HepG2 (cell line): Measurements from ENCODE around the gene TUBB4B. TPM values are rescaled to one million over a fixed set of nuclear protein-coding genes. Genes with fewer than 3 reads are reported as not detected.

Experiments
- ATAC-seq: fragments of 200-7000 bp; cut with Tn5 transposase; 3 replicates; pipeline ENCODE4 v1.9.1; 2020; ENCODE audit warnings: mild to moderate bottlenecking, moderate library complexity
- BruUV-seq: library from RNA; stranded (reverse); fragments of 400-500 nt; replicated peaks from 2 replicates; lab custom pipeline; 2021; lab: Mats Ljungman, UMichigan
- CTCF ChIA-PET: fragments of 300-600 bp; formaldehyde crosslinking; extraction: SDS; loops from one replicate; lab custom pipeline; 2021; ENCODE audit warnings: low total read pairs, inconsistent platforms, low intra/inter-chr PET ratio; lab: Yijun Ruan, JAX
- POLR2A ChIA-PET: fragments of 350-600 bp; sonication (Branson Sonifier 250); formaldehyde crosslinking; loops from one replicate; lab custom pipeline; 2020; ENCODE audit warnings: antibody characterized with exemption, inconsistent platforms; lab: Yijun Ruan, JAX
- DNase-seq: peaks from one replicate; pipeline ENCODE4 v3.0.0-alpha.2; 2015; ENCODE audit warnings: low spot score
- FAIRE-seq: peaks from 3 replicates; lab custom pipeline; 2011; peaks lifted over from hg19 to GRCh38; lab: Jason Lieb, UNC
- H2AFZ ChIP-seq: one replicate; pipeline ENCODE4 v1.6.1; 2011; ENCODE audit warnings: low read length, inconsistent platforms
- H3K27ac ChIP-seq: fragments of 300-600 bp; 3 replicates; pipeline ENCODE4 v1.8.0; 2011; ENCODE audit warnings: mixed run types, mild to moderate bottlenecking, mixed read lengths, low read length, inconsistent platforms; ENCODE audit not compliant: insufficient read depth; ENCODE audit errors: extremely low read length
- H3K27me3 ChIP-seq, 2 experiments: fragments of 200-600 bp in 1 of 2; 2 replicates in 1 of 2; 3 replicates in 1 of 2; pipeline versions ENCODE4 v1.6.0 to v1.8.0; 2011; ENCODE audit warnings: low read length in 2 of 2, mild to moderate bottlenecking in 2 of 2, moderate library complexity in 2 of 2, inconsistent platforms in 1 of 2; ENCODE audit not compliant: insufficient read depth in 2 of 2, control insufficient read depth in 1 of 2
- H3K36me3 ChIP-seq, 2 experiments: fragments of 200-600 bp in 1 of 2; replicated peaks in 1 of 2; 2 replicates in 1 of 2; 3 replicates in 1 of 2; pipeline versions ENCODE4 v1.5.1 to v1.8.0; 2011; ENCODE audit warnings: low read length in 2 of 2, inconsistent platforms in 1 of 2; ENCODE audit not compliant: insufficient read depth in 2 of 2, control insufficient read depth in 1 of 2
- H3K4me1 ChIP-seq: 2 replicates; pipeline ENCODE4 v1.5.1; 2012; ENCODE audit warnings: low read length, inconsistent platforms; ENCODE audit not compliant: insufficient read depth
- H3K4me2 ChIP-seq: 2 replicates; pipeline ENCODE4 v1.6.0; 2011; ENCODE audit warnings: low read depth, low read length, inconsistent platforms
- H3K4me3 ChIP-seq, 3 experiments: fragments of 200-600 bp in 1 of 3; sonication (generic), shearing (Covaris generic) in 1 of 3; replicated peaks in 1 of 3; 2 replicates each; pipeline ENCODE4 v1.5.1; 2011 to 2016; ENCODE audit warnings: low read length in 3 of 3, inconsistent platforms in 2 of 3, low read depth in 2 of 3, mild to moderate bottlenecking in 2 of 3, control low read depth in 1 of 3, mixed read lengths in 1 of 3; ENCODE audit not compliant: insufficient read depth in 1 of 3
- H3K79me2 ChIP-seq: one replicate; pipeline ENCODE4 v1.6.1; 2011; ENCODE audit warnings: low read length, inconsistent platforms; ENCODE audit not compliant: insufficient read depth
- H3K9ac ChIP-seq: 2 replicates; pipeline ENCODE4 v1.6.0; 2011; ENCODE audit warnings: mild to moderate bottlenecking, low read depth, low read length, inconsistent platforms; ENCODE audit not compliant: insufficient read depth
- H3K9me3 ChIP-seq: 2 replicates; pipeline ENCODE4 v1.5.1; 2012; ENCODE audit warnings: mild to moderate bottlenecking, low read length
- H4K20me1 ChIP-seq: 2 replicates; pipeline ENCODE4 v1.6.0; 2011; ENCODE audit warnings: inconsistent platforms, mild to moderate bottlenecking, low read length, moderate library complexity; ENCODE audit not compliant: insufficient read depth
- ATF7 ChIP-seq, 2 experiments: fragments of 450-650 bp in 1 of 2; sonication (generic) in 1 of 2; formaldehyde crosslinking in 1 of 2; IDR thresholded peaks; 2 replicates each; pipeline versions ENCODE4 v1.4.0 to v1.6.1; 2016 to 2020; ENCODE audit warnings: antibody characterized with exemption in 1 of 2, mild to moderate bottlenecking in 1 of 2, missing genetic modification reagents in 1 of 2
- BRD4 ChIP-seq: sonication (generic); formaldehyde crosslinking; IDR thresholded peaks from 2 replicates; pipeline ENCODE4 v1.4.0; 2020; ENCODE audit warnings: missing genetic modification reagents
- FOXP1 ChIP-seq, 2 experiments: fragments of 450-650 bp in 1 of 2; IDR thresholded peaks; 2 replicates each; pipeline ENCODE4 v1.6.1; 2017 to 2018; ENCODE audit warnings: antibody characterized with exemption in 1 of 2
- KMT2A ChIP-seq: sonication (generic); formaldehyde crosslinking; IDR thresholded peaks from 2 replicates; pipeline ENCODE4 v1.4.0; 2020; ENCODE audit warnings: missing genetic modification reagents
- MTA1 ChIP-seq: sonication (generic); formaldehyde crosslinking; IDR thresholded peaks from 2 replicates; pipeline ENCODE4 v1.4.0; 2020; ENCODE audit warnings: missing genetic modification reagents, mild to moderate bottlenecking, borderline replicate concordance
- POLR2G ChIP-seq: fragments of 200-400 bp; formaldehyde crosslinking; IDR thresholded peaks from 2 replicates; pipeline ENCODE4 v1.6.1; 2018; ENCODE audit warnings: mild to moderate bottlenecking, low read depth, low read length, moderate library complexity
- PRPF4 ChIP-seq: fragments of 200-400 bp; formaldehyde crosslinking; IDR thresholded peaks from 2 replicates; pipeline ENCODE4 v1.6.1; 2016; ENCODE audit warnings: low read length, low read depth; ENCODE audit not compliant: poor library complexity, severe bottlenecking
- RARA ChIP-seq: IDR thresholded peaks from 2 replicates; pipeline ENCODE4 v1.6.1; 2016; ENCODE audit warnings: missing genetic modification reagents, missing compliant biosample characterization
- RXRA ChIP-seq: sonication (generic); formaldehyde crosslinking; IDR thresholded peaks from 2 replicates; pipeline ENCODE4 v1.5.1; 2020; ENCODE audit warnings: missing genetic modification reagents
- SNAI1 ChIP-seq: sonication (generic); formaldehyde crosslinking; IDR thresholded peaks from 2 replicates; pipeline ENCODE4 v1.5.0; 2020; ENCODE audit warnings: mild to moderate bottlenecking, missing genetic modification reagents, borderline replicate concordance
- SRSF1 ChIP-seq: fragments of 200-400 bp; formaldehyde crosslinking; optimal IDR thresholded peaks from 2 replicates; pipeline ENCODE3; 2017; ENCODE audit warnings: mild to moderate bottlenecking, low read depth, low read length, moderate library complexity
- ZBTB38 ChIP-seq: sonication (generic); formaldehyde crosslinking; IDR thresholded peaks from 2 replicates; pipeline ENCODE4 v1.5.1; 2020; ENCODE audit warnings: mild to moderate bottlenecking, missing genetic modification reagents
- ZKSCAN8 ChIP-seq: IDR thresholded peaks from 2 replicates; pipeline ENCODE4 v1.6.1; 2016; ENCODE audit warnings: borderline replicate concordance, missing genetic modification reagents, missing compliant biosample characterization
- ZMYM3 ChIP-seq: sonication (generic); formaldehyde crosslinking; IDR thresholded peaks from 2 replicates; pipeline ENCODE4 v1.5.1; 2020; ENCODE audit warnings: mild to moderate bottlenecking, missing genetic modification reagents
- ZNF138 ChIP-seq: sonication (generic); formaldehyde crosslinking; IDR thresholded peaks from 2 replicates; pipeline ENCODE4 v1.5.0; 2020; ENCODE audit warnings: mild to moderate bottlenecking, low read depth, missing genetic modification reagents
- ZNF263 ChIP-seq: sonication (generic); formaldehyde crosslinking; IDR thresholded peaks from 2 replicates; pipeline ENCODE4 v1.4.0; 2020; ENCODE audit warnings: missing genetic modification reagents
- ZNF446 ChIP-seq: sonication (generic); formaldehyde crosslinking; IDR thresholded peaks from 2 replicates; pipeline ENCODE4 v1.5.0; 2020; ENCODE audit warnings: mild to moderate bottlenecking, missing genetic modification reagents
- ZNF468 ChIP-seq: sonication (generic); formaldehyde crosslinking; IDR thresholded peaks from 2 replicates; pipeline ENCODE4 v1.8.0; 2022; ENCODE audit warnings: mild to moderate bottlenecking, moderate library complexity, missing genetic modification reagents
- ZNF768 ChIP-seq: sonication (generic); formaldehyde crosslinking; IDR thresholded peaks from 2 replicates; pipeline ENCODE4 v1.4.0; 2020; ENCODE audit warnings: missing genetic modification reagents
- ZNF850 ChIP-seq: sonication (generic); formaldehyde crosslinking; conservative IDR thresholded peaks from 2 replicates; pipeline ENCODE4 v1.9.0; 2021; ENCODE audit warnings: mild to moderate bottlenecking, missing genetic modification reagents
- WGBS: methylation state at CpG from one replicate; pipeline ENCODE4 v1.1.6; 2017; ENCODE audit warnings: low lambda C conversion rate; 5-methylcytosine and 5-hydroxymethylcytosine counted together
- in situ Hi-C: cut with HindIII; loops from 2 replicates; pipeline ENCODE4 v1.10.0; 2017; ENCODE audit warnings: low pct_unique_long_range_greater_than_20kb; ENCODE audit not compliant: extremely low pct_ligation_motif_present
- intact Hi-C: fragments of 100-400 bp; cut with micrococcal nuclease; formaldehyde crosslinking; loops from one replicate; pipeline ENCODE4 v1.10.0; 2022; ENCODE audit not compliant: unreplicated experiment
- polyA plus RNA-seq, 8 experiments: library from polyadenylated mRNA; depleted of rRNA in 3 of 8; stranded (reverse) in 7 of 8; unstranded in 1 of 8; fragments of >200 nt; fragmentation: Illumina TruSeq in 4 of 8; extraction: Trizol in 4 of 8; gene quantifications; 2 replicates each; pipeline versions ENCODE4 v1.2.1 to v1.2.3, GENCODE V29; 2011 to 2016; ENCODE audit warnings: low read depth in 4 of 8, missing spikeins in 1 of 8, mixed read lengths in 1 of 8; ENCODE audit not compliant: insufficient read depth in 1 of 8
- total RNA-seq, 5 experiments: library from RNA; depleted of rRNA; stranded (reverse); fragments of >200 nt; fragmentation: Illumina TruSeq; extraction: Trizol; gene quantifications; 2 replicates each; pipeline ENCODE4 v1.2.3, GENCODE V29; 2016; ENCODE audit warnings: low read depth in 1 of 5

The TUBB4B gene
- total and polyA plus RNA-seq, 2 of the 13 experiments (the other 11 are each of a cell fraction or from before 2014, with no cell fraction given): 182 to 412 TPM

- TF ChIP-seq ZMYM3 (CRISPR knock-in tag) (peak; percentile 91), PRPF4 (no peak), ZNF468 (no peak), RXRA (CRISPR knock-in tag) (peak; percentile 26; the same call in 1 of the 2 replicates), ZNF768 (CRISPR knock-in tag) (peak; percentile 99), KMT2A (no peak), ZBTB38 (CRISPR knock-in tag) (peak; percentile 70), MTA1 (CRISPR knock-in tag) (0 out of 2 replicates have a peak, but pooled peaks have one; percentile 37), ZNF263 (CRISPR knock-in tag) (peak; percentile 95)
These were observed 45.4 kb upstream of the TUBB4B start (continued) for GRCh38 chr9:137195525-137196220.

GRCh38 chr9:137198051-137198901 lies 42.8 kb upstream of the TUBB4B start:
- ChIA-PET POLR2A (interaction anchor here (0.8 to 3.0 kb wide), 11 partner anchors 9 to 80 kb away, joined by 3 to 47 read pairs (median 7); partner anchors contain the start of genes ANAPC2, RNF208, SSNA1 and TUBB4B), CTCF (no interaction called here)
- Histone ChIP-seq H3K79me2 (peaks cover 57% of the 10 kb centered on the region), H3K4me2 (peak overlapping the region; percentile 90), H4K20me1 (no peaks in the 10 kb centered on the region; the same call in 1 of the 2 replicates), H3K9ac (peak overlapping the region; percentile 73), H3K4me1 (peaks cover 68% of the 10 kb centered on the region), H3K9me3 (no peaks in the 10 kb centered on the region), H3K27ac (peak overlapping the region; percentile 47), H3K4me3 (peak overlapping the region; percentile 71 to 75 (median 72)), H3K27me3 (no peaks in the 10 kb centered on the region), H3K36me3 (no peaks in the 10 kb centered on the region; a peak in 1 of 5 replicates), H2AFZ (no peak overlapping the region)
- FAIRE-seq (no peak), ATAC-seq (no peak; the same call in 2 of the 3 replicates), DNase-seq (no peak)
- in situ Hi-C loops: no loop called here
- intact Hi-C loops: no loop called here
- 10% methylated on average over 4 of the region's 19 CpGs for WGBS
- BruUV-seq: no TSS peak
- TF ChIP-seq ZNF138 (no peak), SRSF1 (no peak), ATF7 (IDR thresholded peaks at IDR 0.05) (no peak), ATF7 (CRISPR knock-in tag; IDR thresholded peaks at IDR 0.05) (no peak), SNAI1 (peak; percentile 45; the same call in 1 of the 2 replicates), ZNF446 (CRISPR knock-in tag) (no peak), POLR2G (peak; percentile 24; the same call in 1 of the 2 replicates), ZKSCAN8 (no peak), FOXP1 (IDR thresholded peaks at IDR 0.05) (no peak), FOXP1 (CRISPR knock-in tag; IDR thresholded peaks at IDR 0.05) (no peak), ZNF850 (CRISPR knock-in tag) (no peak), RARA (peak; percentile 43; the same call in 1 of the 2 replicates), BRD4 (CRISPR knock-in tag) (no peak)
